HepG2 (cell line): Measurements from ENCODE around the gene TMEM95. TPM values are rescaled to one million over a fixed set of nuclear protein-coding genes. Genes with fewer than 3 reads are reported as not detected.

ENCODE experiments used
- ARID3A ChIP-seq: IDR thresholded peaks from 2 replicates; pipeline ENCODE4 v1.6.1; 2012; ENCODE audit warnings: low read depth, low read length, improper control_type of control experiment
- ATF3 ChIP-seq: sonication (generic); formaldehyde crosslinking; IDR thresholded peaks from 2 replicates; pipeline ENCODE4 v1.4.0; 2020; ENCODE audit warnings: missing genetic modification reagents
- CENPBD1 ChIP-seq: sonication (generic); formaldehyde crosslinking; IDR thresholded peaks from 2 replicates; pipeline ENCODE4 v1.8.0; 2022; ENCODE audit warnings: missing genetic modification reagents, low read depth, mild to moderate bottlenecking, borderline replicate concordance
- E2F2 ChIP-seq: sonication (generic); formaldehyde crosslinking; IDR thresholded peaks from 2 replicates; pipeline ENCODE4 v1.4.0; 2020; ENCODE audit warnings: missing genetic modification reagents, borderline replicate concordance
- PRDM4 ChIP-seq: sonication (generic); formaldehyde crosslinking; IDR thresholded peaks from 2 replicates; pipeline ENCODE4 v1.9.0; 2021; ENCODE audit warnings: missing genetic modification reagents, borderline replicate concordance
- RAD51 ChIP-seq: fragments of 450-650 bp; IDR thresholded peaks from 2 replicates; pipeline ENCODE4 v1.6.1; 2016; ENCODE audit warnings: borderline replicate concordance
- SIN3A ChIP-seq: IDR thresholded peaks from 2 replicates; pipeline ENCODE4 v1.6.1; 2011; ENCODE audit warnings: low read depth, mild to moderate bottlenecking, control low read depth, low read length, borderline replicate concordance
- SNAI1 ChIP-seq: sonication (generic); formaldehyde crosslinking; IDR thresholded peaks from 2 replicates; pipeline ENCODE4 v1.5.0; 2020; ENCODE audit warnings: mild to moderate bottlenecking, missing genetic modification reagents, borderline replicate concordance
- ZBTB1 ChIP-seq: sonication (generic); formaldehyde crosslinking; IDR thresholded peaks from 2 replicates; pipeline ENCODE4 v1.4.0; 2020; ENCODE audit warnings: missing genetic modification reagents, borderline replicate concordance
- ZBTB10 ChIP-seq: sonication (generic); formaldehyde crosslinking; IDR thresholded peaks from 2 replicates; pipeline ENCODE4 v1.4.0; 2020; ENCODE audit warnings: missing genetic modification reagents, borderline replicate concordance
- ZBTB43 ChIP-seq: sonication (generic); formaldehyde crosslinking; conservative IDR thresholded peaks from 2 replicates; pipeline ENCODE4 v1.4.0; 2020; ENCODE audit warnings: missing genetic modification reagents
- ZFP36L1 ChIP-seq: sonication (generic); formaldehyde crosslinking; IDR thresholded peaks from 2 replicates; pipeline ENCODE4 v1.8.0; 2022; ENCODE audit warnings: mild to moderate bottlenecking, missing genetic modification reagents, moderate library complexity
- ZNF12 ChIP-seq: sonication (generic); formaldehyde crosslinking; IDR thresholded peaks from 2 replicates; pipeline ENCODE4 v1.5.0; 2020; ENCODE audit warnings: missing genetic modification reagents
- ZNF350 ChIP-seq: sonication (generic); formaldehyde crosslinking; IDR thresholded peaks from 2 replicates; pipeline ENCODE4 v1.4.0; 2020; ENCODE audit warnings: mild to moderate bottlenecking, low read depth, missing genetic modification reagents, borderline replicate concordance
- ZNF546 ChIP-seq: sonication (generic); formaldehyde crosslinking; conservative IDR thresholded peaks from 2 replicates; pipeline ENCODE4 v1.8.1; 2023; ENCODE audit warnings: mild to moderate bottlenecking, missing genetic modification reagents
- ZNF740 ChIP-seq: sonication (generic); formaldehyde crosslinking; IDR thresholded peaks from 2 replicates; pipeline ENCODE4 v1.4.0; 2020; ENCODE audit warnings: missing genetic modification reagents
- ZSCAN30 ChIP-seq: sonication (generic); formaldehyde crosslinking; IDR thresholded peaks from 2 replicates; pipeline ENCODE4 v1.5.0; 2020; ENCODE audit warnings: mild to moderate bottlenecking, missing genetic modification reagents
- polyA plus RNA-seq, 8 experiments: library from polyadenylated mRNA; depleted of rRNA in 3 of 8; stranded (reverse) in 7 of 8; unstranded in 1 of 8; fragments of >200 nt; fragmentation: Illumina TruSeq in 4 of 8; extraction: Trizol in 4 of 8; gene quantifications; 2 replicates each; pipeline versions ENCODE4 v1.2.1 to v1.2.3, GENCODE V29; 2011 to 2016; ENCODE audit warnings: low read depth in 4 of 8, missing spikeins in 1 of 8, mixed read lengths in 1 of 8; ENCODE audit not compliant: insufficient read depth in 1 of 8
- total RNA-seq, 5 experiments: library from RNA; depleted of rRNA; stranded (reverse); fragments of >200 nt; fragmentation: Illumina TruSeq; extraction: Trizol; gene quantifications; 2 replicates each; pipeline ENCODE4 v1.2.3, GENCODE V29; 2016; ENCODE audit warnings: low read depth in 1 of 5

TMEM95 gene
- total and polyA plus RNA-seq, 2 of the 13 experiments (the other 11 are each of a cell fraction or from before 2014, with no cell fraction given), result not detected

GRCh38 chr17:7403043-7403726 is 48.2 kb downstream of the TMEM95 start (continued):
- TF ChIP-seq ZBTB43 (CRISPR knock-in tag) (no peak), SNAI1 (CRISPR knock-in tag) (no peak), ATF3 (no peak), ZNF740 (no peak; the same call in 1 of the 2 replicates), ZBTB1 (CRISPR knock-in tag) (no peak), SIN3A (0 out of 2 replicates have a peak, but pooled peaks have one; percentile 58), ZNF350 (CRISPR knock-in tag) (no peak; the same call in 1 of the 2 replicates), ZNF546 (CRISPR knock-in tag) (0 out of 2 replicates have a peak, but pooled peaks have one; percentile 10), ZNF12 (CRISPR knock-in tag) (no peak; the same call in 1 of the 2 replicates), RAD51 (no peak), E2F2 (CRISPR knock-in tag) (no peak), ZBTB10 (no peak; the same call in 1 of the 2 replicates), ARID3A (no peak), PRDM4 (no peak), CENPBD1 (no peak), ZSCAN30 (CRISPR knock-in tag) (no peak), ZFP36L1 (no peak)
